ENCODE results near the gene LPIN2. TPM values are rescaled to one million over a fixed set of nuclear protein-coding genes. Genes with fewer than 3 reads are reported as not detected.

LPIN2 gene
- total RNA-seq, 3 donors from 2014 or later: 21.8 to 38.1 (median 29.2) TPM

- Histone ChIP-seq H3K36me3 (no peaks in the 10 kb centered on the region), H3K27me3 (no peaks in the 10 kb centered on the region), H3K9me3 (no peaks in the 10 kb centered on the region), H3K4me1 (no peaks in the 10 kb centered on the region), H3K27ac (no peak overlapping the region), H3K4me3 (no peak overlapping the region)
- TF ChIP-seq POLR2A (IDR thresholded peaks at IDR 0.05) (no peak), POLR2AphosphoS5 (IDR thresholded peaks at IDR 0.05) (no peak)
- TF ChIP-seq, protein P1, sequence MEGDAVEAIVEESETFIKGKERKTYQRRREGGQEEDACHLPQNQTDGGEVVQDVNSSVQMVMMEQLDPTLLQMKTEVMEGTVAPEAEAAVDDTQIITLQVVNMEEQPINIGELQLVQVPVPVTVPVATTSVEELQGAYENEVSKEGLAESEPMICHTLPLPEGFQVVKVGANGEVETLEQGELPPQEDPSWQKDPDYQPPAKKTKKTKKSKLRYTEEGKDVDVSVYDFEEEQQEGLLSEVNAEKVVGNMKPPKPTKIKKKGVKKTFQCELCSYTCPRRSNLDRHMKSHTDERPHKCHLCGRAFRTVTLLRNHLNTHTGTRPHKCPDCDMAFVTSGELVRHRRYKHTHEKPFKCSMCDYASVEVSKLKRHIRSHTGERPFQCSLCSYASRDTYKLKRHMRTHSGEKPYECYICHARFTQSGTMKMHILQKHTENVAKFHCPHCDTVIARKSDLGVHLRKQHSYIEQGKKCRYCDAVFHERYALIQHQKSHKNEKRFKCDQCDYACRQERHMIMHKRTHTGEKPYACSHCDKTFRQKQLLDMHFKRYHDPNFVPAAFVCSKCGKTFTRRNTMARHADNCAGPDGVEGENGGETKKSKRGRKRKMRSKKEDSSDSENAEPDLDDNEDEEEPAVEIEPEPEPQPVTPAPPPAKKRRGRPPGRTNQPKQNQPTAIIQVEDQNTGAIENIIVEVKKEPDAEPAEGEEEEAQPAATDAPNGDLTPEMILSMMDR (IDR thresholded peaks at IDR 0.05): no peak
- intact Hi-C loops (cut with DNase I; ENCODE audit: low total_unique reads): no loop called here
- no peak for DNase-seq (ENCODE audit: low spot score in 2 of 2)
Measured at GRCh38 chr18:2966560-2966959, 46.4 kb downstream of the LPIN2 start.

DNA sequence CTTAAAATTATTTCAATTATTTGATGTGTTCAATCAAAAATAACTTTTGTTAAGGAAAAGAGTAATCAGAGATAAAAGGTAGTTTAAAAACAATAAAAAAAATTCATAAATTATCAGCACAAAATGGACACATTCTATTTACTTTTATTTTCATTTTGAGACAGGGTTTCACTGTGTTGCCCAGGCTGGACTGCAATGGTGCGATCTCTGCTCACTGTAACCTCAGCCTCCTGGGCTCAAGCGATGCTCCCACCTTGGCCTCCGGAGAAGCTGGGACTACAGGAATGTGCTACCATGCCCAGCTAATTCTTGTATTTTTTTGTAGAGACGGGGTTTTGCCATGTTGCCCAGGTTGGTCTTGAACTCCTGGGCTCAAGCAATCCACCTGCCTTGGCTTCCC is 47.1 kb downstream of the LPIN2 start:
- H3K27ac ChIP-seq: no peak overlapping the region
- TF ChIP-seq POLR2AphosphoS5 (IDR thresholded peaks at IDR 0.05) (no peak), POLR2A (IDR thresholded peaks at IDR 0.05) (no peak)
- TF ChIP-seq, protein P1 (IDR thresholded peaks at IDR 0.05): no peak
- no peaks in the 10 kb centered on the region for H3K36me3 ChIP-seq
- intact Hi-C loops (cut with DNase I; ENCODE audit: low total_unique reads): no loop called here
- no peak overlapping the region for H3K4me3 ChIP-seq
- no peak for DNase-seq (ENCODE audit: low spot score in 2 of 2)
- no peaks in the 10 kb centered on the region for H3K9me3 ChIP-seq
- H3K4me1 ChIP-seq: peaks cover 0 to 3% of the 10 kb centered on the region in 2 donors
- no peaks in the 10 kb centered on the region for H3K27me3 ChIP-seq

DNA sequence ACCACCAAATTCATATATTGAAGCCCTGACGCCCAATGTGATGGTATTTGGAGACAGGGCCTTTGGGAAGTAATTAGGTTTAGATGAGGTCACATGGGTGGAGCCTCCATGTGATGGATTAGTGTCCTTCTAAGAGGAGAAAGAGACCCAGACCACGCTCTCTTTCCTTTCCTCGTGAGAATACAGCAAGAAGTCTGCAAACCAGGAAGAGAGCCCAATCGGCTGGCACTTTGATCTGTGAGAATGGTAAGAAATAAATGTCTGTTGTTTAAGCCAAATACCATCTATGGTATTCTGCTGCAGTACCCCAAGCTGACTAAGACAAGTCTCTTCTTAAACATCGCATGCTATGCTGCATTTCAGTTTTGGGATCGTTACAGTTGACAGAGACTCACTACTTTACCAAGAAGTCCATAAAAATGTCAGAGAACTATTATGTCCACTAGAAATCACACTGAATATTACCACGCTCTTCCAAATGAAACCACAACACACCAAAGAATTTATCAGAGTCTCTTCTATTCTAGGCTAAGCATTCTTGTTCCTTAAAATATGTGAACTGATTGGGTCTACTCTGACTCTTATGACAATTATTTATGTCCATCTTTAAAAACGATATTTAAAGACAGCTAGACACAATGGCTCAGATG is 48.5 kb downstream of the LPIN2 start:
- intact Hi-C loops (cut with DNase I; ENCODE audit: low total_unique reads): no loop called here
- no peak for DNase-seq (ENCODE audit: low spot score in 2 of 2)
- H3K27me3 ChIP-seq: no peaks in the 10 kb centered on the region
- TF ChIP-seq POLR2A (IDR thresholded peaks at IDR 0.05) (no peak), POLR2AphosphoS5 (IDR thresholded peaks at IDR 0.05) (no peak)
- TF ChIP-seq, protein P1 (IDR thresholded peaks at IDR 0.05): no peak
- H3K4me1 ChIP-seq: peaks cover 0 to 3% of the 10 kb centered on the region in 2 donors
- H3K36me3 ChIP-seq: no peaks in the 10 kb centered on the region
- no peak overlapping the region for H3K27ac ChIP-seq
- H3K9me3 ChIP-seq: no peaks in the 10 kb centered on the region
- H3K4me3 ChIP-seq: no peak overlapping the region

Other genes with a start within 250 kb of the LPIN2 start
- 10 to 100 TPM; 23.9 to 45.1 (median 32.4) TPM for gene EMILIN2, start 166.1 kb downstream of the LPIN2 start, total RNA-seq
- gene MYOM1, start 206.8 kb upstream of the LPIN2 start, total RNA-seq: 1 to 10 TPM; 3.1 to 6.9 (median 5.9) TPM
- gene MYL12A, start 234.7 kb upstream of the LPIN2 start, total RNA-seq: 100 to 1,000 TPM; 403 to 495 (median 444) TPM
- gene MYL12B, start 249.0 kb upstream of the LPIN2 start, total RNA-seq: 100 to 1,000 TPM; 305 to 371 (median 335) TPM

All from breast epithelium (tissue), 4 donors.